WTC11 (cell line): ENCODE results near the gene COL6A5. TPM values are rescaled to one million over a fixed set of nuclear protein-coding genes. Genes with fewer than 3 reads are reported as not detected.

Source experiments
- ATAC-seq: fragments of 200-7000 bp; cut with Tn5 transposase; 2 replicates; pipeline ENCODE4 v1.10.0; 2021; ENCODE audit warnings: mild to moderate bottlenecking, moderate library complexity
- CTCF ChIA-PET: fragments of 300-600 bp; sonication (Branson Sonifier 250); formaldehyde crosslinking; loops from one replicate; lab custom pipeline; 2021; ENCODE audit warnings: antibody characterized with exemption; lab: Charles Lee
- POLR2A ChIA-PET: fragments of 350-600 bp; sonication (Branson Sonifier 250); formaldehyde crosslinking; loops from one replicate; lab custom pipeline; 2021; ENCODE audit warnings: antibody characterized with exemption; lab: Charles Lee
- DNase-seq: peaks from one replicate; pipeline ENCODE4 v3.0.0; 2021; ENCODE audit warnings: low spot score
- H3K27ac Mint-ChIP-seq: 2 replicates; pipeline ENCODE4 v1.8.0; 2021; ENCODE audit warnings: mixed read lengths
- H3K27me3 Mint-ChIP-seq: 2 replicates; pipeline ENCODE4 v1.8.0; 2021; ENCODE audit warnings: low read depth, mild to moderate bottlenecking, moderate library complexity, mixed read lengths
- H3K36me3 Mint-ChIP-seq: 2 replicates; pipeline ENCODE4 v1.8.0; 2021; ENCODE audit warnings: mixed read lengths
- H3K4me1 Mint-ChIP-seq: 2 replicates; pipeline ENCODE4 v1.8.0; 2022; ENCODE audit warnings: mixed read lengths
- H3K4me3 Mint-ChIP-seq: 2 replicates; pipeline ENCODE4 v1.8.0; 2021; ENCODE audit warnings: mild to moderate bottlenecking, moderate library complexity, mixed read lengths
- H3K9me3 Mint-ChIP-seq: 2 replicates; pipeline ENCODE4 v1.8.0; 2021; ENCODE audit warnings: mixed read lengths
- CREB1 ChIP-seq: sonication (generic); formaldehyde crosslinking; IDR thresholded peaks from 2 replicates; pipeline ENCODE4 v1.8.0; 2023; ENCODE audit warnings: mild to moderate bottlenecking, missing genetic modification reagents
- CREM ChIP-seq: sonication (generic); formaldehyde crosslinking; IDR thresholded peaks from 2 replicates; pipeline ENCODE4 v1.8.1; 2022; ENCODE audit warnings: mild to moderate bottlenecking, missing genetic modification reagents, moderate library complexity
- FOXJ3 ChIP-seq: sonication (generic); formaldehyde crosslinking; IDR thresholded peaks from 2 replicates; pipeline ENCODE4 v1.9.0; 2021; ENCODE audit warnings: missing genetic modification reagents, mild to moderate bottlenecking, borderline replicate concordance
- HMGXB4 ChIP-seq: sonication (generic); formaldehyde crosslinking; IDR thresholded peaks from 2 replicates; pipeline ENCODE4 v1.8.1; 2023; ENCODE audit warnings: mild to moderate bottlenecking, moderate library complexity, missing genetic modification reagents
- IRF1 ChIP-seq: sonication (generic); formaldehyde crosslinking; IDR thresholded peaks from 2 replicates; pipeline ENCODE4 v1.8.0; 2023; ENCODE audit warnings: missing genetic modification reagents
- IRF2 ChIP-seq: sonication (generic); formaldehyde crosslinking; IDR thresholded peaks from 2 replicates; pipeline ENCODE4 v1.8.0; 2022; ENCODE audit warnings: low read depth, missing genetic modification reagents, borderline replicate concordance
- JUN ChIP-seq: sonication (generic); formaldehyde crosslinking; IDR thresholded peaks from 2 replicates; pipeline ENCODE4 v1.8.0; 2023; ENCODE audit warnings: mild to moderate bottlenecking, missing genetic modification reagents
- MXD4 ChIP-seq: fragments of 250-450 bp; sonication (Bioruptor Pico); IDR thresholded peaks from 2 replicates; pipeline ENCODE4 v1.8.0; 2021; ENCODE audit warnings: mild to moderate bottlenecking, moderate library complexity, borderline replicate concordance
- NFATC4 ChIP-seq: fragments of 250-450 bp; sonication (Bioruptor Pico); IDR thresholded peaks from 2 replicates; pipeline ENCODE4 v1.9.0; 2021; ENCODE audit warnings: mild to moderate bottlenecking
- SOX15 ChIP-seq: fragments of 250-450 bp; sonication (Bioruptor Pico); IDR thresholded peaks from 2 replicates; pipeline ENCODE4 v1.9.0; 2021; ENCODE audit warnings: mild to moderate bottlenecking
- SP1 ChIP-seq: sonication (generic); formaldehyde crosslinking; conservative IDR thresholded peaks from 2 replicates; pipeline ENCODE4 v1.8.1; 2022; ENCODE audit warnings: missing genetic modification reagents
- TCF7 ChIP-seq: sonication (generic); formaldehyde crosslinking; IDR thresholded peaks from 2 replicates; pipeline ENCODE4 v1.8.0; 2022; ENCODE audit warnings: mild to moderate bottlenecking, low read depth, missing genetic modification reagents, moderate library complexity
- TEAD1 ChIP-seq: sonication (generic); formaldehyde crosslinking; IDR thresholded peaks from 2 replicates; pipeline ENCODE4 v1.8.0; 2022; ENCODE audit warnings: mild to moderate bottlenecking, missing genetic modification reagents
- ZBTB43 ChIP-seq: sonication (generic); formaldehyde crosslinking; IDR thresholded peaks from 2 replicates; pipeline ENCODE4 v1.8.1; 2023; ENCODE audit warnings: mild to moderate bottlenecking, missing genetic modification reagents
- ZNF263 ChIP-seq: sonication (generic); formaldehyde crosslinking; IDR thresholded peaks from 2 replicates; pipeline ENCODE4 v1.8.1; 2022; ENCODE audit warnings: low read depth, mild to moderate bottlenecking, moderate library complexity, missing genetic modification reagents
- ZNF317 ChIP-seq: sonication (generic); formaldehyde crosslinking; IDR thresholded peaks from 2 replicates; pipeline ENCODE4 v1.8.1; 2023; ENCODE audit warnings: low read depth, mild to moderate bottlenecking, moderate library complexity, missing genetic modification reagents, borderline replicate concordance
- ZNF396 ChIP-seq: fragments of 250-450 bp; sonication (Bioruptor Pico); IDR thresholded peaks from 2 replicates; pipeline ENCODE4 v1.8.0; 2021; ENCODE audit warnings: mild to moderate bottlenecking, moderate library complexity, borderline replicate concordance
- ZNF423 ChIP-seq: fragments of 250-450 bp; sonication (Bioruptor Pico); IDR thresholded peaks from 2 replicates; pipeline ENCODE4 v2.1.2; 2022; ENCODE audit warnings: mild to moderate bottlenecking, moderate library complexity
- total RNA-seq: library from RNA; stranded (reverse); gene quantifications from 3 replicates; pipeline ENCODE4 v1.2.3, GENCODE V29; 2021
- TF ChIP-seq, protein P1 (sequence below): fragments of 250-450 bp; sonication (Bioruptor Pico); IDR thresholded peaks from 2 replicates; pipeline ENCODE4 v1.9.0; 2021; ENCODE audit warnings: mild to moderate bottlenecking, borderline replicate concordance
- TF ChIP-seq, protein P2 (sequence below): sonication (generic); formaldehyde crosslinking; conservative IDR thresholded peaks from 2 replicates; pipeline ENCODE4 v1.8.1; 2023; ENCODE audit warnings: mild to moderate bottlenecking, low read depth, missing genetic modification reagents, moderate library complexity
- TF ChIP-seq, protein P3 (sequence below): fragments of 250-450 bp; sonication (Bioruptor Pico); IDR thresholded peaks from 2 replicates; pipeline ENCODE4 v1.8.0; 2021; ENCODE audit warnings: mild to moderate bottlenecking
- TF ChIP-seq, protein P4 (sequence below): sonication (generic); formaldehyde crosslinking; IDR thresholded peaks from 2 replicates; pipeline ENCODE4 v1.8.1; 2022; ENCODE audit warnings: missing genetic modification reagents, borderline replicate concordance
- TF ChIP-seq, protein P5 (sequence below): sonication (generic); formaldehyde crosslinking; IDR thresholded peaks from 2 replicates; pipeline ENCODE4 v1.8.1; 2022; ENCODE audit warnings: low read depth, mild to moderate bottlenecking, moderate library complexity, missing genetic modification reagents, borderline replicate concordance

The COL6A5 gene
- total RNA-seq, 1 experiment from 2014 or later = not detected

- TF ChIP-seq, protein P1, sequence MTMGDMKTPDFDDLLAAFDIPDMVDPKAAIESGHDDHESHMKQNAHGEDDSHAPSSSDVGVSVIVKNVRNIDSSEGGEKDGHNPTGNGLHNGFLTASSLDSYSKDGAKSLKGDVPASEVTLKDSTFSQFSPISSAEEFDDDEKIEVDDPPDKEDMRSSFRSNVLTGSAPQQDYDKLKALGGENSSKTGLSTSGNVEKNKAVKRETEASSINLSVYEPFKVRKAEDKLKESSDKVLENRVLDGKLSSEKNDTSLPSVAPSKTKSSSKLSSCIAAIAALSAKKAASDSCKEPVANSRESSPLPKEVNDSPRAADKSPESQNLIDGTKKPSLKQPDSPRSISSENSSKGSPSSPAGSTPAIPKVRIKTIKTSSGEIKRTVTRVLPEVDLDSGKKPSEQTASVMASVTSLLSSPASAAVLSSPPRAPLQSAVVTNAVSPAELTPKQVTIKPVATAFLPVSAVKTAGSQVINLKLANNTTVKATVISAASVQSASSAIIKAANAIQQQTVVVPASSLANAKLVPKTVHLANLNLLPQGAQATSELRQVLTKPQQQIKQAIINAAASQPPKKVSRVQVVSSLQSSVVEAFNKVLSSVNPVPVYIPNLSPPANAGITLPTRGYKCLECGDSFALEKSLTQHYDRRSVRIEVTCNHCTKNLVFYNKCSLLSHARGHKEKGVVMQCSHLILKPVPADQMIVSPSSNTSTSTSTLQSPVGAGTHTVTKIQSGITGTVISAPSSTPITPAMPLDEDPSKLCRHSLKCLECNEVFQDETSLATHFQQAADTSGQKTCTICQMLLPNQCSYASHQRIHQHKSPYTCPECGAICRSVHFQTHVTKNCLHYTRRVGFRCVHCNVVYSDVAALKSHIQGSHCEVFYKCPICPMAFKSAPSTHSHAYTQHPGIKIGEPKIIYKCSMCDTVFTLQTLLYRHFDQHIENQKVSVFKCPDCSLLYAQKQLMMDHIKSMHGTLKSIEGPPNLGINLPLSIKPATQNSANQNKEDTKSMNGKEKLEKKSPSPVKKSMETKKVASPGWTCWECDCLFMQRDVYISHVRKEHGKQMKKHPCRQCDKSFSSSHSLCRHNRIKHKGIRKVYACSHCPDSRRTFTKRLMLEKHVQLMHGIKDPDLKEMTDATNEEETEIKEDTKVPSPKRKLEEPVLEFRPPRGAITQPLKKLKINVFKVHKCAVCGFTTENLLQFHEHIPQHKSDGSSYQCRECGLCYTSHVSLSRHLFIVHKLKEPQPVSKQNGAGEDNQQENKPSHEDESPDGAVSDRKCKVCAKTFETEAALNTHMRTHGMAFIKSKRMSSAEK = no peak
- TF ChIP-seq SP1 (CRISPR knock-in tag) (no peak), ZBTB43 (CRISPR knock-in tag) (no peak), HMGXB4 (CRISPR knock-in tag) (no peak), ZNF423 (CRISPR knock-in tag) (no peak), CREB1 (CRISPR knock-in tag) (no peak), ZNF263 (CRISPR knock-in tag) (no peak), ZNF396 (no peak), NFATC4 (CRISPR knock-in tag) (no peak), TCF7 (CRISPR knock-in tag) (no peak)
- TF ChIP-seq, protein P2, sequence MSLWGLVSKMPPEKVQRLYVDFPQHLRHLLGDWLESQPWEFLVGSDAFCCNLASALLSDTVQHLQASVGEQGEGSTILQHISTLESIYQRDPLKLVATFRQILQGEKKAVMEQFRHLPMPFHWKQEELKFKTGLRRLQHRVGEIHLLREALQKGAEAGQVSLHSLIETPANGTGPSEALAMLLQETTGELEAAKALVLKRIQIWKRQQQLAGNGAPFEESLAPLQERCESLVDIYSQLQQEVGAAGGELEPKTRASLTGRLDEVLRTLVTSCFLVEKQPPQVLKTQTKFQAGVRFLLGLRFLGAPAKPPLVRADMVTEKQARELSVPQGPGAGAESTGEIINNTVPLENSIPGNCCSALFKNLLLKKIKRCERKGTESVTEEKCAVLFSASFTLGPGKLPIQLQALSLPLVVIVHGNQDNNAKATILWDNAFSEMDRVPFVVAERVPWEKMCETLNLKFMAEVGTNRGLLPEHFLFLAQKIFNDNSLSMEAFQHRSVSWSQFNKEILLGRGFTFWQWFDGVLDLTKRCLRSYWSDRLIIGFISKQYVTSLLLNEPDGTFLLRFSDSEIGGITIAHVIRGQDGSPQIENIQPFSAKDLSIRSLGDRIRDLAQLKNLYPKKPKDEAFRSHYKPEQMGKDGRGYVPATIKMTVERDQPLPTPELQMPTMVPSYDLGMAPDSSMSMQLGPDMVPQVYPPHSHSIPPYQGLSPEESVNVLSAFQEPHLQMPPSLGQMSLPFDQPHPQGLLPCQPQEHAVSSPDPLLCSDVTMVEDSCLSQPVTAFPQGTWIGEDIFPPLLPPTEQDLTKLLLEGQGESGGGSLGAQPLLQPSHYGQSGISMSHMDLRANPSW (CRISPR knock-in tag) = no peak
Measured at GRCh38 chr3:130420466-130420865, 75.0 kb downstream of the COL6A5 start (continued).

DNA sequence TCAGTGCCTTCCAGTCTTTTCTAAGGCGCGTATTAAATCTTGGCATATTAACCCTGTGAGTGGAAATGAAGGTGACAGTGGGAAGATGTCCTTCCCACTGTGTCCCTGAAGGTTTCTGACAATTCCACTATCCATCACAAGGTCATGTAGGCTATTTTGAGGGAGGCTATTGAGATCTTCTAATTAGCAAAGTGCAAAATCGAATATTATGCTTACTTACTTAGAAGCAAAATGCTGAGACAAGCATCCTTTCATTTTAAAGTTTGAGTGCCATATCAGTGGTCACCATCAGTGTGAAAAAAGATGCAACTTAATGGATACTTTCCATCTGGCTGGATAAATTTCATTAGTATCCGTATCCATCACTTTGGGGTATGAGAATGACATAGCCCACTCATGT is 77.6 kb downstream of the COL6A5 start:
- DNase-seq (no peak), ATAC-seq (no peak)
- Mint-ChIP-seq H3K4me1 (no peaks in the 10 kb centered on the region), H3K27ac (no peak overlapping the region), H3K36me3 (no peaks in the 10 kb centered on the region), H3K4me3 (no peak overlapping the region), H3K9me3 (0 out of 2 replicates have a peak, but pooled peaks cover 3% of the 10 kb centered on the region), H3K27me3 (no peaks in the 10 kb centered on the region)
- CTCF ChIA-PET = interaction anchor here (1.4 kb wide), 1 partner anchor 147 kb away, joined by 4 read pairs; no protein-coding TSS in a partner anchor
- POLR2A ChIA-PET = no interaction called here
- TF ChIP-seq SOX15 (CRISPR knock-in tag) = no peak
- TF ChIP-seq JUN (CRISPR knock-in tag) = no peak
- TF ChIP-seq, protein P3, sequence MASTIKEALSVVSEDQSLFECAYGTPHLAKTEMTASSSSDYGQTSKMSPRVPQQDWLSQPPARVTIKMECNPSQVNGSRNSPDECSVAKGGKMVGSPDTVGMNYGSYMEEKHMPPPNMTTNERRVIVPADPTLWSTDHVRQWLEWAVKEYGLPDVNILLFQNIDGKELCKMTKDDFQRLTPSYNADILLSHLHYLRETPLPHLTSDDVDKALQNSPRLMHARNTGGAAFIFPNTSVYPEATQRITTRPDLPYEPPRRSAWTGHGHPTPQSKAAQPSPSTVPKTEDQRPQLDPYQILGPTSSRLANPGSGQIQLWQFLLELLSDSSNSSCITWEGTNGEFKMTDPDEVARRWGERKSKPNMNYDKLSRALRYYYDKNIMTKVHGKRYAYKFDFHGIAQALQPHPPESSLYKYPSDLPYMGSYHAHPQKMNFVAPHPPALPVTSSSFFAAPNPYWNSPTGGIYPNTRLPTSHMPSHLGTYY (CRISPR knock-in tag) = no peak
- TF ChIP-seq IRF1 = no peak
- TF ChIP-seq FOXJ3 (CRISPR knock-in tag) = no peak
- TF ChIP-seq, protein P4, sequence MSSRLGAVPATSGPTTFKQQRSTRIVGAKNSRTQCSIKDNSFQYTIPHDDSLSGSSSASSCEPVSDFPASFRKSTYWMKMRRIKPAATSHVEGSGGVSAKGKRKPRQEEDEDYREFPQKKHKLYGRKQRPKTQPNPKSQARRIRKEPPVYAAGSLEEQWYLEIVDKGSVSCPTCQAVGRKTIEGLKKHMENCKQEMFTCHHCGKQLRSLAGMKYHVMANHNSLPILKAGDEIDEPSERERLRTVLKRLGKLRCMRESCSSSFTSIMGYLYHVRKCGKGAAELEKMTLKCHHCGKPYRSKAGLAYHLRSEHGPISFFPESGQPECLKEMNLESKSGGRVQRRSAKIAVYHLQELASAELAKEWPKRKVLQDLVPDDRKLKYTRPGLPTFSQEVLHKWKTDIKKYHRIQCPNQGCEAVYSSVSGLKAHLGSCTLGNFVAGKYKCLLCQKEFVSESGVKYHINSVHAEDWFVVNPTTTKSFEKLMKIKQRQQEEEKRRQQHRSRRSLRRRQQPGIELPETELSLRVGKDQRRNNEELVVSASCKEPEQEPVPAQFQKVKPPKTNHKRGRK (CRISPR knock-in tag) = no peak
- no peak for TF ChIP-seq ZNF317
- no peak for TF ChIP-seq MXD4 (CRISPR knock-in tag)
- no peak for TF ChIP-seq TEAD1 (CRISPR knock-in tag)
- TF ChIP-seq IRF2 (CRISPR knock-in tag) = no peak
- TF ChIP-seq CREM (CRISPR knock-in tag) = no peak
- TF ChIP-seq, protein P5, sequence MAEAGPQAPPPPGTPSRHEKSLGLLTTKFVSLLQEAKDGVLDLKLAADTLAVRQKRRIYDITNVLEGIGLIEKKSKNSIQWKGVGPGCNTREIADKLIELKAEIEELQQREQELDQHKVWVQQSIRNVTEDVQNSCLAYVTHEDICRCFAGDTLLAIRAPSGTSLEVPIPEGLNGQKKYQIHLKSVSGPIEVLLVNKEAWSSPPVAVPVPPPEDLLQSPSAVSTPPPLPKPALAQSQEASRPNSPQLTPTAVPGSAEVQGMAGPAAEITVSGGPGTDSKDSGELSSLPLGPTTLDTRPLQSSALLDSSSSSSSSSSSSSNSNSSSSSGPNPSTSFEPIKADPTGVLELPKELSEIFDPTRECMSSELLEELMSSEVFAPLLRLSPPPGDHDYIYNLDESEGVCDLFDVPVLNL = no peak
